Central memory CD8-positive, alpha-beta T cell (primary cell): Measurements from ENCODE around the gene RPS6KA2.
A peak's percentile ranks its signal among the peaks of the same experiment; 100 is the strongest.
"Not testable (repeated sequence)": the region's sequence is repeated elsewhere in the genome, so short reads cannot be mapped to it uniquely, and the experiment has no call there.

Experiments
- ATAC-seq: fragments of 150-1000 bp; cut with Tn5 transposase; replicated peaks from 2 replicates; pipeline ENCODE4 v1.10.0; 2022; ENCODE audit warnings: mild to moderate bottlenecking, moderate FRiP score, moderate number of reproducible peaks; ENCODE audit not compliant: poor library complexity, severe bottlenecking; ENCODE audit errors: extremely low read depth
- DNase-seq, 2 donors: peaks; one replicate each; pipeline ENCODE4 v3.0.0; 2021; ENCODE audit warnings: low spot score in 2 of 2
- H3K27ac Mint-ChIP-seq: one replicate; pipeline ENCODE4 v1.8.0; 2022; ENCODE audit warnings: low read depth, mild to moderate bottlenecking, moderate library complexity, mixed read lengths
- H3K27me3 Mint-ChIP-seq: one replicate; pipeline ENCODE4 v1.8.0; 2022; ENCODE audit warnings: mixed read lengths
- H3K36me3 Mint-ChIP-seq: one replicate; pipeline ENCODE4 v1.8.0; 2022; ENCODE audit warnings: mild to moderate bottlenecking, moderate library complexity, mixed read lengths; ENCODE audit not compliant: insufficient read depth
- H3K4me1 Mint-ChIP-seq: one replicate; pipeline ENCODE4 v1.8.0; 2022; ENCODE audit warnings: mixed read lengths
- H3K4me3 Mint-ChIP-seq: one replicate; pipeline ENCODE4 v1.8.0; 2022; ENCODE audit warnings: mild to moderate bottlenecking, moderate library complexity, mixed read lengths
- H3K9me3 Mint-ChIP-seq: one replicate; pipeline ENCODE4 v1.8.0; 2022; ENCODE audit warnings: mixed read lengths

The RPS6KA2 gene

GRCh38 chr6:166637812-166638572, 10.9 kb upstream of the RPS6KA2 start:
- no peaks in the 10 kb centered on the region for H3K9me3 Mint-ChIP-seq
- H3K27me3 Mint-ChIP-seq, result peaks cover 80% of the 10 kb centered on the region
- H3K36me3 Mint-ChIP-seq, result no peaks in the 10 kb centered on the region
- no peaks in the 10 kb centered on the region for H3K4me1 Mint-ChIP-seq
- no peak for DNase-seq
- H3K27ac Mint-ChIP-seq, result no peak overlapping the region
- no peak overlapping the region for H3K4me3 Mint-ChIP-seq
- no peak for ATAC-seq

DNA sequence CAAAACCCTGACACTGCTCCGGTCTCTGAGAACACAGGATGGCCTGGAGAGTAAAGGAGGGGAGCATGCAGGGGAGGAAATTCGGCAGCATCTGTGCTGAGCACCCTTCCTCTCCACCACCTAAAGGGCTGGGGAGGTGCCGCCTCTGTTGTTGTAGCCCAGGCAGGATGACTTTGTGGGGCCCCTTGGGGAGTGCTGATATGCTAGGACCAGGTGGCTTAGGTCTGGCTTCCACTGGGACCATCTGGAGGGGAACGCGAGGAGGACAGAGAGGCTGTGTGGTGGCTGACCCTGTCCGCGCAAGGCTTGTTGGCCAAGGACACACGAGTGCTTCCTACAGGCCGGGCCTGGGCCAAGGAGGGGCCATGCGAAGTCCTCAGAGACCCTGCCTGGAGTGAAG, 9.9 kb upstream of the RPS6KA2 start:
- H3K4me3 Mint-ChIP-seq, result no peak overlapping the region
- no peak overlapping the region for H3K27ac Mint-ChIP-seq
- no peak for DNase-seq
- no peak for ATAC-seq
- H3K36me3 Mint-ChIP-seq, result no peaks in the 10 kb centered on the region
- no peaks in the 10 kb centered on the region for H3K9me3 Mint-ChIP-seq
- H3K27me3 Mint-ChIP-seq, result peaks cover 91% of the 10 kb centered on the region
- H3K4me1 Mint-ChIP-seq, result no peaks in the 10 kb centered on the region

DNA sequence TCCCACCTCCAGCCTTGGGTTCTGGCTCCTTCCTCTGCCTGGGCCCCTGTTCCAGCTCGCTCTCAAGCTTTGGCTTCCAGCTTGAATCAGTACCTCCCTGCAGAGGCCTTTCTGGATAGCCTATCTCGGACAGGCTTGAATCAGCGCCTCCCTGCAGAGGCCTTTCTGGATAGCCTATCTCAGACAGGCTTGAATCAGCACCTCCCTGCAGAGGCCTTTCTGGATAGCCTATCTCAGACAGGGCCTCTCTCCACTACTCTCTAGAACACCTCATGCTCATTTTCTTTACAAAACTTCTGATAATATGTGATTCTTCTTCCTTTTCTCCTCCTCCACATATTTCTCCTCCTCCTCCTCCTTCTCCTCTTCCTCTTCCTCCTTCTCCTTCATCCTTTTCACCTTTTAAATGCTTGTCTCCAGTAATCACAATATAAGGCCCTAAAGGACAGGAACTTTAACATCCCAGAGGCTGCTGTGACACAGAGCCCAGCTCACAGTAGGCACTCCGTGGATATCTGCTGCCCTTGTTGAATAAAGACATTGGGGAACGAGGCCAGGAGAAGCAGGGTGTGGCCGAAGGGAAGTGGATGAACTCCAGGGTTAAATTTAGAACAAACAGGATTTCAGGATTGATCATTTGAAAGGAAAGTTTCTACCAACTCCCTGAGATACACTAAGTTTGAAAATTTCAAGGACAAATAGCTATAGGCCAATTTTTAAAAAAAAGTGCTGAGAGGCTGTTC, 9.3 kb upstream of the RPS6KA2 start:
- no peak for DNase-seq
- Mint-ChIP-seq H3K27ac (no peak overlapping the region), H3K27me3 (peaks cover 95% of the 10 kb centered on the region), H3K4me1 (no peaks in the 10 kb centered on the region), H3K9me3 (no peaks in the 10 kb centered on the region), H3K36me3 (no peaks in the 10 kb centered on the region), H3K4me3 (no peak overlapping the region)
- ATAC-seq, result no peak

DNA sequence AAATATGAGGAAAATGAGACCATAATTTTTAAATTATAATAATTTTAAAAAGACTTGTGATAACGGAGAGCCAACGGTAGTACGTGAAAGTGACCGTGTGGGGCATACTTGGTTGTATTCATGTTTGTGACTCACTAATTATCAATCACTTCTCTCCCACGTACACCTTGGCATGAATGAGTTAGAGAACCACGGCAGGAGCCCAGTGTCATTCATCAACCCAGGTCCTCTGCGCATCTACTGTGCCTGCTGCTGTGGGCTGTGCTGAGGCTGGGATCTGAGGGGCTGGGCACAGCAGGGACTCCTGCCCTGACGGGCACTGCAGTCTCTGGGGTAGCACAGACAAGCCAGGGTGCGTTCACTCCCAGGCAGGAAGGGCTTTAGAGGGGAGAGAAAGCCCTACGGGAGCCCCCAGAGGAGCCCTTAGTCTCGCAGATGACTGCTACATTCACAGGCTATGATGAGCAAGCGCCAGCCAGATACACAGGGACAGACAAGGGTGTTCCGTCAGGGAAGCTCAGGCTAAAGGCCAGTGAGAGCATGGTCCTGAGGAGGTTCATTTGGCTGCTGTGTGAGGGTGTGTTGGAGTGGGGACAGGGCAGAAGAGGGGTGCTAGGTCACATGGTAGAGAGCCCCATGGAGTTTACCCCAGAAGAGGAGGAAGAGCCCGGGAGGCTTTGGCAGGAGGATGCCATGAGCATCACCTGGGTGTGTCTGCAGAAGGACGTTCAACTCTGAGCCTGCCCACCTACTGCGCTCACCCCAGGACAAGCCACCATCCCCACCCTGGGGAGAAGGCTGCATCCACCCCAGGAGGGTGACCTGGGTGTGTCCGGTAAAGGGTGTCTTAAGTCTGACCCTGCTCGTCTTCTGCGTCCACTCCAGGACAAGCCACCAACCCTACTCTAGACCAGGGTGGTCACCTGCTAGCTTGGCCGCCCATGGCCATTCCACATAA, 8.2 kb upstream of the RPS6KA2 start:
- Mint-ChIP-seq H3K9me3 (no peaks in the 10 kb centered on the region), H3K36me3 (no peaks in the 10 kb centered on the region), H3K4me3 (no peak overlapping the region), H3K27me3 (peaks cover 95% of the 10 kb centered on the region), H3K27ac (no peak overlapping the region), H3K4me1 (no peaks in the 10 kb centered on the region)
- no peak for ATAC-seq
- DNase-seq, result no peak

GRCh38 chr6:166634581-166634980, 7.5 kb upstream of the RPS6KA2 start:
- not testable (repeated sequence) for ATAC-seq, H3K36me3 Mint-ChIP-seq, H3K27ac Mint-ChIP-seq, DNase-seq, H3K4me3 Mint-ChIP-seq, H3K4me1 Mint-ChIP-seq, H3K9me3 Mint-ChIP-seq
- H3K27me3 Mint-ChIP-seq, result peaks cover 95% of the 10 kb centered on the region

- Mint-ChIP-seq H3K4me1 (no peaks in the 10 kb centered on the region), H3K9me3 (no peaks in the 10 kb centered on the region), H3K27me3 (peaks cover 95% of the 10 kb centered on the region), H3K4me3 (no peak overlapping the region), H3K27ac (no peak overlapping the region), H3K36me3 (no peaks in the 10 kb centered on the region)
- ATAC-seq (no peak), DNase-seq (no peak)
Measured at GRCh38 chr6:166633732-166634535, 6.9 kb upstream of the RPS6KA2 start.

- H3K9me3 Mint-ChIP-seq, result no peaks in the 10 kb centered on the region
- no peak overlapping the region for H3K27ac Mint-ChIP-seq
- peaks cover 8% of the 10 kb centered on the region for H3K4me1 Mint-ChIP-seq
- ATAC-seq (no peak), DNase-seq (no peak)
- H3K36me3 Mint-ChIP-seq, result peaks cover 3% of the 10 kb centered on the region
- peaks cover 83% of the 10 kb centered on the region for H3K27me3 Mint-ChIP-seq
- no peak overlapping the region for H3K4me3 Mint-ChIP-seq
Measured at GRCh38 chr6:166632731-166633130, 5.7 kb upstream of the RPS6KA2 start.

DNA sequence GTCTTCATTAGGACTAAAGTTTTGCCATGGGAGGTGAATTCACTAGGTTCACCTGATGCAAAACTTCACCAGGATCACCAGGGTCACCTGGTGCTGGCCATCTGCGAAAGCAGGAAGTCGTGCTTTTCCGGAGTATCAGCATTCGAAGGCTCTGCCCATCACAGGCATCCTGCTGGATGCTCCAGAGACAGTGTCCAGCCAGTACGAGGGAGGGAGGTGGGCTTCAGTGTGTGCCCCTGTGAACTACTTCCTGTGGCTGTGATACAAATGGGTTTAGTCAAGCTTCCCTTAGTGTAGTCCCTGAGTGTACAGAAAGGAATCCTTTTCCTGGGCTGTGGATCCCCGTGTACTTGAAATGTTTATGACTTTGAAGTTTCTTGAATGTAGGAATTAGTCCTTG, 3.4 kb upstream of the RPS6KA2 start:
- ATAC-seq, result no peak
- Mint-ChIP-seq H3K4me1 (peaks cover 15% of the 10 kb centered on the region), H3K4me3 (no peak overlapping the region), H3K9me3 (no peaks in the 10 kb centered on the region), H3K36me3 (peaks cover 8% of the 10 kb centered on the region), H3K27ac (no peak overlapping the region), H3K27me3 (peaks cover 69% of the 10 kb centered on the region)
- no peak for DNase-seq

DNA sequence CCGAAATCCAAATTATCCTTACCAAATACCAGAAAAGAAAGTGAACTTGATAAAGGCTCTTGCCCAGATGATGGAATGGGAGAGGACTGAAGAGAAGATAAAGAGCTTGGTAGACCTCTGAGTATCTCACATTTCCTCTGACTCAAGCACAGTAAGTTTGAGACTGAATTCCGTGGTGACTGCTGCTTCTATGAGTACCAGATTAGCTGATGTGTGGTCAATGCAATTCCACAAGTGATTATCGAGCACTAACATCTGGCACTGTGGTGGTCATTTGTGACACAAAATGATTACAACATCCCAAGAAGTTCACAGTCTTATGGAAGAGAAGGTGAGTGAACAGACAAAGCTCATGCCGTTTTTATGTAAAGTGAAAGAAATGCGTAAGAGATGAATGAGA, 2.6 kb upstream of the RPS6KA2 start:
- no peak overlapping the region for H3K27ac Mint-ChIP-seq

GRCh38 chr6:166627875-166628801, 1.1 kb upstream of the RPS6KA2 start:
- Mint-ChIP-seq H3K27ac (peak overlapping the region; percentile 4), H3K36me3 (peaks cover 8% of the 10 kb centered on the region), H3K9me3 (no peaks in the 10 kb centered on the region), H3K4me3 (peak overlapping the region; percentile 83), H3K4me1 (peaks cover 15% of the 10 kb centered on the region), H3K27me3 (peaks cover 62% of the 10 kb centered on the region)
- ATAC-seq (peak; percentile 24), DNase-seq (no peak)

More for the DNA sequence above, 2.6 kb upstream of the RPS6KA2 start:
- Mint-ChIP-seq H3K4me1 (peaks cover 15% of the 10 kb centered on the region), H3K9me3 (no peaks in the 10 kb centered on the region), H3K36me3 (peaks cover 8% of the 10 kb centered on the region), H3K4me3 (no peak overlapping the region), H3K27me3 (peaks cover 69% of the 10 kb centered on the region)
- DNase-seq (no peak), ATAC-seq (no peak)
